ENCODE measurements around the gene CD320.

The CD320 gene

DNA sequence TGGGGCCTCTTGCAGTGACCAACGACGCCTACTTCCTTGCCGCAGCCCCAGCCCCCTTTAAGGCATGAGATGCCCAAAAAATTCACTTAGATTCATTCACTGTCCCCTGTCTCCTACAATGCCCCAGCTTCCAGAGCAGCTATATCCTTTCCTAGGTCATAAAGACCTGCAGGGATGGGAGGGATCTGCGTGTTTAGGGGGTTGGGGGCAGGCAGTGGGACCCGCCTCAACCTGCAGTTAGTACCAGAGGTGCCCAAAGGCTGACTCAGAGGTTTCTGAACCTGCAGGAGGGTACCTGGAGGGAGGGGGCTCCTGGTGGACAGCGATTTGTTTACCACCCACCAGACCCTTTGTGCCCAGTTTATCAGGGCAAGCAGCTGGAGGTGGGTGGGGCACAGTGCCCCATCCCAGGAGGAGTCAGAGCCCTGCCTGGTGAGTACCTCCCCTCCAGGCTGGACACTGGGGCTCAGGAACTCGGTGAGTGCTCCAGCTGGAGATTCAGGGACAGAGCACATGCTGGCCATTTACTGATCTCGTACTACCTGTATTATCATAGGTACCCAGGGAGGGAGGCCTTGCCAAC is 23.2 kb upstream of the CD320 start:
- in situ Hi-C loops (cut with HindIII; ENCODE audit: low sequenced_read_pairs): no loop called here
- no peak for DNase-seq (ENCODE audit: low read depth)
- H3K4me3 ChIP-seq (ENCODE audit: low read depth, low read length): no peak overlapping the region
- TF ChIP-seq, protein P1, sequence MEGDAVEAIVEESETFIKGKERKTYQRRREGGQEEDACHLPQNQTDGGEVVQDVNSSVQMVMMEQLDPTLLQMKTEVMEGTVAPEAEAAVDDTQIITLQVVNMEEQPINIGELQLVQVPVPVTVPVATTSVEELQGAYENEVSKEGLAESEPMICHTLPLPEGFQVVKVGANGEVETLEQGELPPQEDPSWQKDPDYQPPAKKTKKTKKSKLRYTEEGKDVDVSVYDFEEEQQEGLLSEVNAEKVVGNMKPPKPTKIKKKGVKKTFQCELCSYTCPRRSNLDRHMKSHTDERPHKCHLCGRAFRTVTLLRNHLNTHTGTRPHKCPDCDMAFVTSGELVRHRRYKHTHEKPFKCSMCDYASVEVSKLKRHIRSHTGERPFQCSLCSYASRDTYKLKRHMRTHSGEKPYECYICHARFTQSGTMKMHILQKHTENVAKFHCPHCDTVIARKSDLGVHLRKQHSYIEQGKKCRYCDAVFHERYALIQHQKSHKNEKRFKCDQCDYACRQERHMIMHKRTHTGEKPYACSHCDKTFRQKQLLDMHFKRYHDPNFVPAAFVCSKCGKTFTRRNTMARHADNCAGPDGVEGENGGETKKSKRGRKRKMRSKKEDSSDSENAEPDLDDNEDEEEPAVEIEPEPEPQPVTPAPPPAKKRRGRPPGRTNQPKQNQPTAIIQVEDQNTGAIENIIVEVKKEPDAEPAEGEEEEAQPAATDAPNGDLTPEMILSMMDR (IDR thresholded peaks at IDR 0.05; ENCODE audit: low read depth, low read length, missing control alignments): no peak

GRCh38 chr19:8329996-8330395 is 21.8 kb upstream of the CD320 start:
- TF ChIP-seq, protein P1 (IDR thresholded peaks at IDR 0.05; ENCODE audit: low read depth, low read length, missing control alignments): no peak
- in situ Hi-C loops (cut with HindIII; ENCODE audit: low sequenced_read_pairs): no loop called here
- H3K4me3 ChIP-seq (ENCODE audit: low read depth, low read length): no peak overlapping the region
- DNase-seq (ENCODE audit: low read depth): no peak

DNA sequence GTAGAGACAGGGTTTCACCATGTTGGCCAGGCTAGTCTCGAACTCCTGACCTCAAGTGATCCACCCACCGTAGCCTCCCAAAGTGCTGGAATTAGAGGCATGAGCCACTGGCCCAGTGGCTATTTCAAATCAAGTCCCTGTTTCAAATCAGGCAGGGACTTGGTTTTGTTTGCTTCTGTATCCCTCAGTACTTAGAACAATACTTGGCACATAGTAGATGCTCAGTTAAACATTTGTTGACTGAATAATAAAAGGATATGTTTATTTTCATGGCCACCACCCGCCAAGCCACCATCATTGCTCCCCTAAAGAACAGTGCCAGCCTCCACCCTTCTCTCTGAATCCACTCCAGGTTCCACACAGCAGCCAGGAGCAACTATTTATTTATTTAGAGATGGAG is 17.3 kb upstream of the CD320 start:
- no peak overlapping the region for H3K4me3 ChIP-seq (ENCODE audit: low read depth, low read length)
- TF ChIP-seq, protein P1 (IDR thresholded peaks at IDR 0.05; ENCODE audit: low read depth, low read length, missing control alignments): no peak
- in situ Hi-C loops (cut with HindIII; ENCODE audit: low sequenced_read_pairs): no loop called here
- DNase-seq (ENCODE audit: low read depth): no peak

DNA sequence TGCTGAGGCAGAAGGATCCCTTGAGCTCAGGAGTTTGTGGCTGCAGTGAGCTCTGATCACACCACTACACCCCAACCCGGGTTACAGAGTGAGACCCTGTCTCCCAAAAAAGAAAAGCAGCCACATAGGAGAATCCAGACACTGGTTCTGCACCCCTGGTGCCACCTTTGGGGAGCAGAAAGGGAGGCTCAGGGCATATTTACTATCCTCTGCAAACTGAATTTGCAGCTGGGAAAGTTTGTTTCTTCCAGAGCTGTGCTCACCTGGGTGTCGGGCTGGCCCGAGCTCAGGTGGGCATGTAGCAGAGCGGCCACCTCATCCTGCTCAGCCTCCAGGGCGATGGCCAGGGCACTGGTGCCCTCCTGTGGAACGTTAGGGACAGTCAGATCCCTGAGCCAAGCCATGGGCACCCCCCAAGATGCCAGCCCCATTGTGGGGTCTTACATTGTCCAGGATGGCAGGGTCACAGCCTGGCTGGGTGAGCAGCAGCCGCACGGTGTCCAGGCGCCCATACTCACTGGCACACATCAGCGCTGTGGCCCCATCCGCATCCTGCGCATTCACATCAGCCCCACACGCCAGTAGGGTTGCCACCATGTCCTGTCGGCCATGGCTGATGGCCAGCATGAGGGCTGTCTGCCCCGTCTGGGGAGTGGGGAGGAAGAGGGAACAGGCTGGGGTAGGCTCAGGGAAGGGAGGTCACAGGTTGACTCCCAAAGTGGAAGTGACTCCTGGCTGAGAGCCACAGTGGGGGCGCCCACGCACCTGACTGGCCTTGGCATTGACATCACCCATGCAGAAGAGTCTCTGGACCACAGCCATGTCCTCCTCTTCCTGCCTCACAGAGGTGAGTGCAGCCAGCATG is 16.3 kb upstream of the CD320 start:
- in situ Hi-C loops (cut with HindIII; ENCODE audit: low sequenced_read_pairs): no loop called here
- TF ChIP-seq, protein P1 (IDR thresholded peaks at IDR 0.05; ENCODE audit: low read depth, low read length, missing control alignments): no peak
- no peak overlapping the region for H3K4me3 ChIP-seq (ENCODE audit: low read depth, low read length)
- no peak for DNase-seq (ENCODE audit: low read depth)

DNA sequence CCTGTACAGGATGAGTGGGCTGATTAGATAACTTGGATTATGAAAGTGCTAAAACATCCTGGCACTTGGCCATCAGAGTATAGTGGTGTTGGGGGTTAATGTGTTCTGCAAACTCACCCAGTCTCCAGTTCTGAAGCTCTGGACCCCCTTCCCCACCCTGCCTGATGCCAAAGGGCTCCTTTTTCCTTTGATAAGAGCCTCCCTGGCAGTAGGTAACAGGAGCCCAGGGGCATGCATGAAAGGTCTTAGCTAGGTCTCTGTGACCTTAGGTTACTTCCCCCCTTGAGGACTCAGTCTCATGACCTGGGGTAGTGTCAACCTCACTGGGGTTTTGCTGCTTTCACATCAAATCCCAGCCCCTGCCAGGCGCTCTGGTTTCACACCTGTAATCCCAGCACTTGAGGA is 15.6 kb upstream of the CD320 start:
- no peak for DNase-seq (ENCODE audit: low read depth)
- TF ChIP-seq, protein P1 (IDR thresholded peaks at IDR 0.05; ENCODE audit: low read depth, low read length, missing control alignments): no peak
- in situ Hi-C loops (cut with HindIII; ENCODE audit: low sequenced_read_pairs): no loop called here
- no peak overlapping the region for H3K4me3 ChIP-seq (ENCODE audit: low read depth, low read length)

DNA sequence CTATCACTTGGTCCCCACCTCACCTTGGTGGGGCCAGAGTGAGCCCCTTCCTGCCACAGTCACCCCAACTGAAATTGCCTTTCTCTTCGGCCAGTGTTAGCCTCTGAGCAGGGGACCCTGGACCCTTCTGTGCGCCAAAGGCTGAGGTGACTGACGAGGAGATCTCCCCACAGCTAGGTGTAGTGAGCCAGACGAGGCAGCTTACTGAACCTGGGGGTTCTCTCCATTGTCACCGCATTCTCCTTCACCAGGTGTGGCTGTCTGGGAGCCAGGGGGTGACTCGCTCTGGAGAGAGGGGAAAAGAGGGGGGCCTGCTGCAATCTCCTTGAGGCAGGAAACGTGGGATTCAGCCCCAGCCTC is 14.5 kb upstream of the CD320 start:
- H3K4me3 ChIP-seq (ENCODE audit: low read depth, low read length): peak overlapping the region; percentile 100
- TF ChIP-seq, protein P1 (IDR thresholded peaks at IDR 0.05; ENCODE audit: low read depth, low read length, missing control alignments): no peak
- no peak for DNase-seq (ENCODE audit: low read depth)
- in situ Hi-C loops (cut with HindIII; ENCODE audit: low sequenced_read_pairs): no loop called here

Data from astrocyte of the cerebellum (primary cell).